IPS DF 4.7 (cell line): Measurements from ENCODE around the gene SEZ6.

Experiments used
- DNase-seq: peaks from one replicate; pipeline ENCODE4 v3.0.0-alpha.2; 2013; ENCODE audit warnings: low spot score; ENCODE audit errors: extremely low read depth

SEZ6 gene

GRCh38 chr17:29007456-29007855, 1.6 kb upstream of the SEZ6 start:
- no peak for DNase-seq

GRCh38 chr17:29004081-29004692, 1.6 kb downstream of the SEZ6 start:
- no peak for DNase-seq

DNA sequence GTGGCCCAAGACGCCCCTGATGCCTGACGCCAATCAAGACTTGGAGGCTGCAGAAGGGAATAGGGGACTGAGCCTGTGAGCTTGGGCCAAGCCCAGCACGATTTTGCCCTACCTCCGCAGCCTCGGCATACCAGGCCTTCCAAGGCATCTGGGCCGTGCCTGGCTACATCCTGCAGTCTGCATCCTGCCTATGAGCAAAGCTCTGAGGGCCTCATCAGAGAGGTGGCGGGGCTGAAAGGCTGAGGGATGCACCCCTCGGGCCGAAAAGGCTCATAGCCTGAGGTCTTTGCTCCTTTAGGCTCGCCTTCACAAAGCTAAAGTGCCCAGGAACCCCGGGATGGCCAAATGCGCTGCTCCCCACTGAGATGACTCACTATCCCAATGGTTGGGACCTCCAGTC, 2.5 kb downstream of the SEZ6 start:
- no peak for DNase-seq

DNA sequence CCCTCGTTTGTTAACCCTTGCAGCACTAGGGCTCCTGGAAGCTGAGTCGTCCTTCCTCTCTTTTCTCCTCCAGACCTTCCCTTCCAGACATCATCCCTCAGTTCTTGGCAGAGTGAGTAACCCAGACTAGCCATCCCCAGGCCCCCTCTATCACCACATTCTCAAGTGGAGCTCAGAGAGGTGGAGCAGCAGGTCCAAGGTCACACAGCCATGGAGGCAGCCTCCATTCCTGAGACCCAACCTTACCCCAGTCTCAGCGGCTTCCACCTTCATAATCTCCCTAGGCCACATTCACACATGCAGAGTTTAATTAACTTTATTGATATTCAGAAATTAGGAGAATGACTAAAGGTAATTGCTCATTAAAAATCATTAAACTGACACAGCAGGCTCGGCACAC, 3.0 kb downstream of the SEZ6 start:
- DNase-seq, result no peak

DNA sequence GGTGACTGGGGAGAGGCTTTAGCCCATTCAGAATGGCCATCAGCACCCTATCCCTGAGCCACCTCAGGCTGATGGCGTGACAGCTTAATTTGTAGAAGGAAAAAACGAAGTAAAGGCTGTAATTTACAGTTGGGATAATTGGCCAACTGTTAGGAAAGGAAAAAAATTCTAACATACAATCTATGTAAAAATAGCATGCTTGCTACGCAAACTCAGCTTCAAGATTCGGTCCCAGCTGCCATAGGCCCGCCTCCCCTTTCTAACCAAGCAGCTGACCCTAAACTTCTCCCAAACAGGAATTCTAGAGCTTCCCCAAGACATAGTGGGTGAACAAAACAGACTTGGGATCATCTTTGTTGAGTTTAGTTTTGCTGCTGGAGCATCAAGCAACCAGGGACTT, 4.9 kb downstream of the SEZ6 start:
- no peak for DNase-seq

DNA sequence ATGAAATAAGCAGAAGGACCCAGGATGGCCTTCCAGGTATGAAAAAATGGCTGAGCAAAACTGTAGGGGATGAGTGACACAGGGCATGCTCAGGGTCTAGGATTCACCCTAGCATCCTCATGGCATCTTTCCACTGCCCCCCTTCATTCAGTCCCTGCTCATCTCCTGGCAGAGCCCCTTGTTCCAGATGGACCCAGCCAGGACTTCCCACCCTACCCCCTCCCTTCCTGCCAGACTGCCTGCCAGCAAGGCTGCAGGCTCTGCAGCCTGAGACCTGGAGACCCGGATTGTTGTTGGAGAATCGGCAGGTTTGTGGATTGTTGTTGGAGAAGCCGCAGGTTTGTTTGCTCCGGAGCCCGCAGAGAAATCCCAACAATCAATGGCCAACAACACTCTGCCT, 6.6 kb downstream of the SEZ6 start:
- no peak for DNase-seq

GRCh38 chr17:28997806-28998205, 8.0 kb downstream of the SEZ6 start:
- DNase-seq, result no peak

DNA sequence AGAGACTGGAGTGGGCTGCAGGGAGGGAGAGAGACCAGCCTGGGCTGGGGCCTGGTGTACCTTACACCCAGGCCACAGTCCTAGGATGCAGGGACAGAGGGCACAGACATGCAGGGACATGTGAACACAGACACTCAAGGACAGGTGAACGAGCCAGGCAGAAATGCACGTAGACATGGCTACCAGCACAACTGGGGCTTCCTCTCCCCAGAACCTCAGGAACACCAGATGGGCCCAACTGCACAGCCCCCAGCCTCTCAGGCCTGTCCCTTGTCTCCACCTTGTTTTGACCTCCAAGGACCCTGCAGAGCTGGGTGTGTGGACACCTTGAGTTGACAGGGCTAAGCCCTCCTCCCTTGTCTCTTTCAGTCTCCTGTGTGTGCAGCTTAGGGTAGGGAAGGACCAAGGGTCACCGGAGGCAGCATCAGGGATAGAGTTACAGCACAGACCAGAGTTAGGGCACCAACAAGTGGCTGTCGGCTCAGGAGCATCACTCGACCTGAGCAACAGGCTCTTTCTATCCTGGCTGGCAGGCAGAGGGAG, 9.2 kb downstream of the SEZ6 start:
- DNase-seq, result no peak

DNA sequence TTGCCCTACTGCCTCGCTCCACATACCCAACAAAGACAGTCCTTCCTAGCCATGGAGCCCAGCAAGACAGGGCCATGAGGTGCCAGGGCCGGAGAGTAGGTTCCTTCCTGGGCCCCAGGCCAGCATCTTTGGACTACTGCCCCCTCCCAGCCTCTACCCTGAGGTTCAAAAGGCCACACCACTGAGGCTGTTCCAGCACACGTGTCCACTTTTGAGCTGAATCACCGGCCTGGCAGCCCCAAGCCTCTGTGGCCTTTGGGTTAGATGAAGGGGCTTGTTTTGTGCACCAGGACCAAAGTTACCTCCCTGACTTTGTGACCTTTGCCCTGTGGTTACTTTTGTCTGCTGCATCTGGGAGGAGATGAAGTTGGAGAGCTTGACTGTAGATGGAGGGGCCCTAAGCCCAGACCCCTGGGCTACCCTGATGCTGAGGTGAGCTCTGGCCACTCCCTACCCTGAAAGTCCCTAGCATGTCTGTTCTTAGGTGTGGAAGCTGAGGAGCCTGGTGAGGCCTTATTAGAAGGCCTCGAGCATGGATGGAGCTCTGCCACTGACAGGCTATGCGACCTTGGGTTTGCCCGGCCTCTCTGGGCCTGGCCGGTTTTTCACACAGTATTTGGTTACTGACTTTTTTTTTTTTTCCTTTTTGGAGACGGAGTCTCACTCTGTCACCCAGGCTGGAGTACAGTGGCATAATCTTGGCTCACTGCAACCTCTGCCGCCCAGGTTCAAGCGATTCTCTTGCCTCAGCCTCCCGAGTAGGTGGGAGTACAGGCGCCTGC, 12.0 kb downstream of the SEZ6 start:
- DNase-seq, result no peak

DNA sequence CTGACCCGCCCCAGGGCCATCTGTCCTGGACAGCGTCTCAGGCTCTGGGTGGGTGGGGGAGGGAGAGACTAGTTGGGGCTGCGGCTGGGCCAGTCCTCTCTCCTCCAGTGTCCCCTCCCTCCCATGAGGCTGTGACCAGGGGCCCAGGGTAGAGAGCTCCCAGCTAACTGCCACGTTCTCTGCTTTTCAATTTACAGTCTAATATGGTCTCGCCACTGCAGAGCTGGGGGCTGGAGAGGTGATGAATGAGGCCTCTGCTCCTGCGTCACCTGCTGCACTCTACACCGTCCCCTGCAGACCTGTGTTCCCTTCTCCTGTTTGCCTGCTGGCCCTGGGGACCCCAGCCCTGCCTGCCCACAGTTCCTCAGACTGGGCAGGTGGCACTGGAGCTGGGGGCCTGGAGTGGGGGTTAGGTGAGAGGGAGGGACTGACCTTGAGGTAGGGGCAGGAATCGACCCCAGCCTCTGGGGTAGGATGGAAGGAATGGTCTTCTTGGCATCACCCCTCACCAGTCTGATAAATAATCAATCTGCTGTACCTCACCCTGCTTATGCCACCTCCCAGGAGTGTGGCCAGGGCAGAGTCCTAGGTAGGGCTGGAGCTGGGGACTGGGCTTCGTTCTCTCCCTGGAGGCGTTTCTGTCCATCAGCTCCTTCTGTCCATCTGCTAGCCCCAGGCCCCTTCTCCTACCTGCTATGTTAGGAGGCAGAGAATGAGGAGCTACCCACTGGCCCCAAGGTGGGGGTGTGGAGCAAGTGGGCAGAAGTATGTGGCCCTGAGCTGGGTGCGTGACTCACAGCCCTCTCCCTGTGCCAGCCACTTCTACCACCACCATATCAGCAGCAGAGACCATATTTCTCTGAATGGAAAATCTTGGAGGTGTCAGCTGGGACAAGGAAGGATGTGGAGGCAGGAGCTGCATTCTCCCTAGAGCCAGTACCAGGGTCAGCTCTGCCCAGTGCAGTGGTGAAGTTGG, 12.9 kb downstream of the SEZ6 start:
- no peak for DNase-seq

DNA sequence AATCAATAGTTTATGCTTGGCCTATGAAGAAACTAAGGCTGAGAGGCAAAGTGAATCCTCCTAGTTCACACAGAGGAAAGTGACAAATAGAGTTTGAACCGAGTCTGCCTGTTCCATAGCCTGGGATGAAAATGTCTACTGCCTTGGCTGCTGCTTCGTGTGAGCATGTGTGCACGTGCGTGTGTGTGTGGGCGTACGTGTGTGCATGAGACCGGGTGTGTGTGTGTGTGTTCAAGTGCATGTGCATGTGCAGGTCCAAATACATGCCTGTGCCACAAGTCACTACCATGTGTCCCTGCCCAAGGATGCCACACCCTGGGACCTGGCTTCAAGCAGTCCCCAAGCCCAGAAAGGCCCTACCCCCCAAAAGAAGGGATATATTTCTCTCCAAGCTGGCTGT, 13.6 kb downstream of the SEZ6 start:
- no peak for DNase-seq

DNA sequence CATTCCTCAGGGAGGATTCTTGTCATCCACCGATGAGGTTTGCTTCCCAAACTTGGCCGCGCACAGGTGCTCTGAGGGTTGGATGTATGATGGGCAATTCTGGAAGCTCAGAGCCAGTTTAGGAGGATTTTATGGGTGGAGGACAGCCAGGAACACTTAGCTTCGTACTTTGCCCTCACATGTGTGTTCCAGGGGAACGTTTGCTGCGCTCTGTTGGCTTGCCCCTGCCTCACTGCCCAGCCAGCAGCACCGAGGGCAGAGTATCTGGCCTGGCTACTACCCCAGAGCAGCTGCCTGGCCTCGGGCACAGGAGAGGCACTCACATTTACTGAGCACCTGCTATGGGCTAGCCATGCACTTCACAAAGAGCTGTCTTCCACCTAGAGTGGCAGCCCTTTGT, 14.1 kb downstream of the SEZ6 start:
- DNase-seq, result no peak

- DNase-seq, result no peak
These were observed 16.8 kb downstream of the SEZ6 start for GRCh38 chr17:28989028-28989427.

DNA sequence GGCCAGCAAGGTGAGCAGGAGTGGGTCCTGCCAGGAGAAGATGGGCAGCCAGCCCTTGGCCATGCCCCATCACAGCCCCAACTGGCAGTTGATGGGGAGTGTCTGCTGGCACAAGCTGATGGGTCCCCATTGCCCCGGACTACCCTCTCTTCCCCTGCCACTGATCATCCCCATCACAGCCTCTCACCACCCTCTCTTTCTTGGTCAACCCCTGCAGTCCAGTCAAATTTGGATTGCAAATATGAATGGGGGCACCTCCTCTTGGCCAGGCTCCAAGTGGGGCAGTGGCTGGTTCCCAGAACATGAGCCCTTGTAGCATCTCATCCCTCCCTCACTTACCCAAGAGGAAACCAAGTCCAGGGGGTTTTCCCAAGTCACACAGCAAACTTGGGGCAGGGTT, 17.4 kb downstream of the SEZ6 start:
- no peak for DNase-seq

GRCh38 chr17:28986714-28987655, 18.8 kb downstream of the SEZ6 start:
- DNase-seq, result no peak

GRCh38 chr17:28985950-28986713, 19.7 kb downstream of the SEZ6 start:
- no peak for DNase-seq

DNA sequence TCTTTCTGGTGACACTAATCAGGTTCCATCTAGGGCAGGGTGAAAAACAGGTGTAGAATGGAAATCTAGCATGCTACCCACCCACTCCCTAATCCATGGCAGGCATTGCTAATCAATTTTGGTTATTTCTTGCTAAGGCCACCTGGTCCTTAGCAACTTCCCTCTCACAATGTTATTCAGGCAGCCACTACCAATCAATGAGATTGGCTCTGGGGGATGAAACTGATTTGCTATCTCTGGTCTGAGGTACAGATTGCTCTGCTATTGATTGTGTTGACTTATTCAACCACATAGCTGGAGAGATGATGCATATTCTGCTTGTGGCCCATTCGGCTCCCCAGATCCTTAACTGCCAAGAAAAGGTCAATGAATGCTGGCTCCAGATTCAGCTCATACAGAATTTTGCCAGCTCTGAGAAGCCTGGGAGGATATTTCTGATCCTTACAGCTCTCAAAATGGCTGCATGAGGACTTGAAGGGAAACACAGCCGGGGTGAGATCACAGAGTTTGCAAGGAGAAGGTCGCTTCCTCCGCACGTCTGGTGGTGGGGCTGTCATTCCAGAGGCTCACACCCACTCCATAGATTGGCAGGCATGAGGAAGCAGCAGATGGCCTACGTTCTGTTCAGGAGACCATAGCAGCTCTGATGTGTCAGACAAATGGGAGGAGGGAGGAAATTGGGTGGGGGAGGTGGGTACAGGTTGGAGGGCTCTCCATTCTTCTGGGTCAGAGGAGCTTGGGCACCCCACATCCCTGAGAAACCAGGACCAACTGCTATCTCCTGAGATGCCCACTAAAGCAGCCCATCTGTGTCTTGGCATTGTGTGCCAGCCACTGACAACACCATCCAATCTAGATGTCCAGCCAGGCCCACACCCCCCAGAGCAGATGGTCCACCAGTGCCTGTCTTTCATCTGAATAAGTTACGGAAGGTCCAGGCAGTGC, 22.3 kb downstream of the SEZ6 start:
- DNase-seq, result no peak

DNA sequence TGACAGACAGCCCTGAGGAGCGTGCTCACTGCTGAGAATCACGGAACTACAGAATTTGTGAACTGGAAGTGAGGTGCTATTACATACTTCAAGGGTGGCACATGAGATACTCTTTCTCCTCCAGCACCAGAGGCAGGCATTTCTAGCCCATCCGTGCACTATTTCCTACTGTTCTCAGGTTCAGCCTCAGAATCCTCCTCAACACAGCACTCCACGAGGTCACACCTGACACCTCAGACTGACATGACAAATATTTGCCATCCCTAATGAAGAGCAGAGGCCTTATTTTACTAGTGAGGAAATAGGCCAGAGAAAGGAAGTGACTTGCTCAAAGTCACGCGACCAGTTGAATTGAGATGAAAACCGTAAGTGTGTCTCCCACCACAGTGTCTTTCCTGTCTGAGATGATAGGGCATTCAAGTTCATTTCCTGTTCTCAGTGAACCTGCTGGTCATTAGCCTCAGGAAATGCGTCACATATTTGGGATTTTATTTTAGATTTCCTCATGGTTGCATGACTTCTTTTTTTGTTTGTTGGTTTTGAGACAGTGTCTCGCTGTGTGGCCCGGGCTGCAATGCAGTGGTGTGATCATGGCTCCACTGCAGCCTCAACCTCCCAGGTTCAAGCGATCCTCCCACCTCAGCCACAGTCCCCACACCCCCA, 23.6 kb downstream of the SEZ6 start:
- DNase-seq, result no peak
